ENCODE data around the gene GPR179. TPM values are rescaled to one million over a fixed set of nuclear protein-coding genes. Genes with fewer than 3 reads are reported as not detected.

GPR179 gene
- total RNA-seq, 1 experiment from 2014 or later, result 0.09 TPM

DNA sequence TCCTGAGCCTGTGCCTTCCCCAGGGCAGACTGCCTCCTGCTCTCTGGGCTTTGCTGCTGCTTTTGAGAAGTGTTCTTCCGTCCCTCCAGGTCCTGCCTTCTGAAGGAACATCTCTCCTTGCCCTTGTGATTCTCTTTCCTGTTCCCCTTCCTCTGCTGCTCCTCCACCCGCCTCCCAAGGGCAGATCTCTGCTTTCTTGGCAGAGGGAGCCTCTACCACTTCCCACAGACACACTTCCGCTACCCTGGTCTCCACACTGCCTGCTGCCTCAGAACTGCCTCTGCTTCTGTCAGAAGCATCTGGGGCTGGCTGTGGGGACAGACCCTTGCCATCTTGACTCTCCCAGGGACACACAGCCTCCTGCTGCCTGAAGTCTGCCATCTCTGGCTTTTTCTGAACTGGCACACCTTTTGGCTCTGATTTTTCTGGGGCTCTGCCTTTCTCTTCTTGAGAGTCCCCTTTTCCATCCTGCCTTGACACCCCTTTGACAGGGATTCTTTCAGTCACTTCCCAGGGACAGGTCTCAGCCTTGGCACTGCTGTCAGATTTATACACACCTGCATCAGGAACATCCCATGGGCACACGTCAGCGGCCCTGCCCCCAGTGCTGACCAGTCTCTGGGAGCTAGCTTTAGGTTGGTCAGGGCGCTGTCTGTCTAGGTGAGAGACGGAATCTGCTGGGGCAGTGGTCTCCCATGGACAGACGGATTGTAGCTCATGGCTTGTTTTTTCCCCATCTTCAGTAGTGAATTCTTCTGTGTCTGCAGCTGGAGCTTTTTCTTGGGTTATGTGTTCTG is 16.6 kb downstream of the GPR179 start (continued):
- TF ChIP-seq, protein P1, sequence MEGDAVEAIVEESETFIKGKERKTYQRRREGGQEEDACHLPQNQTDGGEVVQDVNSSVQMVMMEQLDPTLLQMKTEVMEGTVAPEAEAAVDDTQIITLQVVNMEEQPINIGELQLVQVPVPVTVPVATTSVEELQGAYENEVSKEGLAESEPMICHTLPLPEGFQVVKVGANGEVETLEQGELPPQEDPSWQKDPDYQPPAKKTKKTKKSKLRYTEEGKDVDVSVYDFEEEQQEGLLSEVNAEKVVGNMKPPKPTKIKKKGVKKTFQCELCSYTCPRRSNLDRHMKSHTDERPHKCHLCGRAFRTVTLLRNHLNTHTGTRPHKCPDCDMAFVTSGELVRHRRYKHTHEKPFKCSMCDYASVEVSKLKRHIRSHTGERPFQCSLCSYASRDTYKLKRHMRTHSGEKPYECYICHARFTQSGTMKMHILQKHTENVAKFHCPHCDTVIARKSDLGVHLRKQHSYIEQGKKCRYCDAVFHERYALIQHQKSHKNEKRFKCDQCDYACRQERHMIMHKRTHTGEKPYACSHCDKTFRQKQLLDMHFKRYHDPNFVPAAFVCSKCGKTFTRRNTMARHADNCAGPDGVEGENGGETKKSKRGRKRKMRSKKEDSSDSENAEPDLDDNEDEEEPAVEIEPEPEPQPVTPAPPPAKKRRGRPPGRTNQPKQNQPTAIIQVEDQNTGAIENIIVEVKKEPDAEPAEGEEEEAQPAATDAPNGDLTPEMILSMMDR (IDR thresholded peaks at IDR 0.05), result no peak
- TF ChIP-seq FOXP1 (CRISPR knock-in tag; IDR thresholded peaks at IDR 0.05; ENCODE audit: borderline replicate concordance) (0 out of 2 replicates have a peak, but pooled peaks have one; percentile 17), TCF7 (CRISPR knock-in tag; IDR thresholded peaks at IDR 0.05; ENCODE audit: low read depth) (no peak), ZNF396 (CRISPR knock-in tag; IDR thresholded peaks at IDR 0.05; ENCODE audit: borderline replicate concordance) (no peak)

DNA sequence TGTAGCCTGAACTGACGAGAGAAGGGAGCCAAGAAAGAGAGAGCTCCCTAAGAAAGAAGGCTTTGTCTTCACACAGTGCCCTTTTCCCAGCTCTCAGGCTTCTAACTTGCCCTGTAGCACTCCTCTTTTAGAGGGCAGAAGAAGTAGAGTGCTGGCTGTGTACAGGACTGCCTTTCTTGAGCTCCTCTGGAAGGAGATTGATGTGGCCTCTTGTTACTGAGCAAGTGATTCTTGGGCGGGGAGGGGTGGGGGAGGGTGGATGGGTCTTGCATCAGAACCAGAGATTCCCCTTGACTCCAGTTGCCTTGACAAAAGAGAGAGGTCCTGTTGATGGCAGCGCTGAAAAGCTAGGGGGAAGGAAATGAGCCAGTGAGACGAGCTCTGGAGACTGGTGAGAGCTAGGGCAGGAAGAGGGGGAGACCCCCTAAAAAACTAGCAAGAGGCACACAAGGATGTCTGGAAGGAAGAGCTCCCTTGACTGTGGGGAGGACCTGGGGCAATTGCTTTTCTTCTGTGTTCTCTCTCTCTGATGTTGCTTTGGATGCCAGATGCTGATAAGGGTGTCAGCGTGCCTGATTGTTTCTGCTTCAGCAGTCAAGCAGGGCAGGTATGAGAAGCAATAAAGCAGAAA is 18.4 kb downstream of the GPR179 start:
- TF ChIP-seq SMAD3 (CRISPR knock-in tag; IDR thresholded peaks at IDR 0.05; ENCODE audit: borderline replicate concordance) (no peak), MYBL2 (CRISPR knock-in tag; IDR thresholded peaks at IDR 0.05) (no peak), SMAD4 (CRISPR knock-in tag; IDR thresholded peaks at IDR 0.05) (no peak), RORB (CRISPR knock-in tag; IDR thresholded peaks at IDR 0.05) (no peak), NFE2L1 (CRISPR knock-in tag; IDR thresholded peaks at IDR 0.05) (no peak), ZNF416 (CRISPR knock-in tag; IDR thresholded peaks at IDR 0.05) (no peak)
- TF ChIP-seq, protein P2, sequence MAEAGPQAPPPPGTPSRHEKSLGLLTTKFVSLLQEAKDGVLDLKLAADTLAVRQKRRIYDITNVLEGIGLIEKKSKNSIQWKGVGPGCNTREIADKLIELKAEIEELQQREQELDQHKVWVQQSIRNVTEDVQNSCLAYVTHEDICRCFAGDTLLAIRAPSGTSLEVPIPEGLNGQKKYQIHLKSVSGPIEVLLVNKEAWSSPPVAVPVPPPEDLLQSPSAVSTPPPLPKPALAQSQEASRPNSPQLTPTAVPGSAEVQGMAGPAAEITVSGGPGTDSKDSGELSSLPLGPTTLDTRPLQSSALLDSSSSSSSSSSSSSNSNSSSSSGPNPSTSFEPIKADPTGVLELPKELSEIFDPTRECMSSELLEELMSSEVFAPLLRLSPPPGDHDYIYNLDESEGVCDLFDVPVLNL (CRISPR knock-in tag; IDR thresholded peaks at IDR 0.05; ENCODE audit: borderline replicate concordance, low read depth), result no peak
- TF ChIP-seq, protein P3, sequence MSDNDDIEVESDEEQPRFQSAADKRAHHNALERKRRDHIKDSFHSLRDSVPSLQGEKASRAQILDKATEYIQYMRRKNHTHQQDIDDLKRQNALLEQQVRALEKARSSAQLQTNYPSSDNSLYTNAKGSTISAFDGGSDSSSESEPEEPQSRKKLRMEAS (CRISPR knock-in tag; IDR thresholded peaks at IDR 0.05), result peak; percentile 26; the same call in 1 of the 2 replicates
- TF ChIP-seq, protein P4, sequence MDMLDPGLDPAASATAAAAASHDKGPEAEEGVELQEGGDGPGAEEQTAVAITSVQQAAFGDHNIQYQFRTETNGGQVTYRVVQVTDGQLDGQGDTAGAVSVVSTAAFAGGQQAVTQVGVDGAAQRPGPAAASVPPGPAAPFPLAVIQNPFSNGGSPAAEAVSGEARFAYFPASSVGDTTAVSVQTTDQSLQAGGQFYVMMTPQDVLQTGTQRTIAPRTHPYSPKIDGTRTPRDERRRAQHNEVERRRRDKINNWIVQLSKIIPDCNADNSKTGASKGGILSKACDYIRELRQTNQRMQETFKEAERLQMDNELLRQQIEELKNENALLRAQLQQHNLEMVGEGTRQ (CRISPR knock-in tag; IDR thresholded peaks at IDR 0.05), result no peak
- no peaks in the 10 kb centered on the region for H3K27me3 Mint-ChIP-seq (ENCODE audit: low read depth)
- H3K27ac Mint-ChIP-seq, result peak overlapping the region; percentile 77; the same call in 1 of the 2 replicates
- DNase-seq (ENCODE audit: low spot score), result no peak
- peaks cover 37% of the 10 kb centered on the region for H3K4me1 Mint-ChIP-seq
- POLR2A ChIA-PET, result interaction anchor here (0.5 to 1.6 kb wide), 9 partner anchors 8 to 424 kb away, joined by 3 to 6 read pairs (median 4); no protein-coding TSS in a partner anchor
- no peak overlapping the region for H3K4me3 Mint-ChIP-seq
- peaks cover 23% of the 10 kb centered on the region for H3K36me3 Mint-ChIP-seq
- peak; percentile 21 for ATAC-seq
- H3K9me3 Mint-ChIP-seq, result no peaks in the 10 kb centered on the region
- CTCF ChIA-PET, result interaction anchor here (0.6 to 5.6 kb wide), 17 partner anchors 8 to 342 kb away, joined by 3 to 165 read pairs (median 5); no protein-coding TSS in a partner anchor

DNA sequence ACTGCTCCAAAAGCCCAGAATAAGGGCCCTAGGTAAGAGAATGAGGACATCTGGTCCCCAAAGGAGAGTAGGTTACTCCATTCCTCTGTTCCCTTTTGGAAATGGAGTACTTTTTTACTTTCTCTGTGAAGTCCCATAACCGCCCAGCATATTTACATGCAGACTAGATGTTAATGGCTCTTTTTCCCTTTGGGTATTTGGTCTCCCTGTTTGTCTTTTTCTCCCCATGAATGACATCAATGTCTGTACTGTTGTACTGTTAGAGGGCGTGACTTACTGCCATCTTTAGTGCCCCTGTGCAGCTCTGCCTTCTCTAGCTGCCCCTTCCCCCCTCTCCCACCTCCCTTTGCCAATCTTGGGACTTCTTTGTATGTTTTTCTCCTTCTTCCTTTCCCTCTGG is 19.0 kb downstream of the GPR179 start:
- Mint-ChIP-seq H3K9me3 (no peaks in the 10 kb centered on the region), H3K27ac (peak overlapping the region; percentile 73; the same call in 1 of the 2 replicates), H3K4me3 (no peak overlapping the region), H3K27me3 (ENCODE audit: low read depth) (no peaks in the 10 kb centered on the region), H3K36me3 (peaks cover 26% of the 10 kb centered on the region), H3K4me1 (peaks cover 33% of the 10 kb centered on the region)
- POLR2A ChIA-PET, result interaction anchor here (0.5 to 1.6 kb wide), 7 partner anchors 9 to 1876 kb away, joined by 3 to 5 read pairs (median 4); no protein-coding TSS in a partner anchor
- CTCF ChIA-PET, result interaction anchor here (0.6 to 5.6 kb wide), 19 partner anchors 8 to 343 kb away, joined by 3 to 165 read pairs (median 5); no protein-coding TSS in a partner anchor
- ATAC-seq (no peak), DNase-seq (ENCODE audit: low spot score) (no peak)
- TF ChIP-seq NR1H2 (CRISPR knock-in tag; IDR thresholded peaks at IDR 0.05) (no peak), ZNF232 (CRISPR knock-in tag; IDR thresholded peaks at IDR 0.05) (no peak), ZNF423 (CRISPR knock-in tag; IDR thresholded peaks at IDR 0.05) (no peak), JAZF1 (CRISPR knock-in tag; IDR thresholded peaks at IDR 0.05) (no peak), TEAD1 (CRISPR knock-in tag; IDR thresholded peaks at IDR 0.05) (no peak), RORB (CRISPR knock-in tag; IDR thresholded peaks at IDR 0.05) (no peak), JUN (CRISPR knock-in tag; IDR thresholded peaks at IDR 0.05) (no peak)
- TF ChIP-seq, protein P5, sequence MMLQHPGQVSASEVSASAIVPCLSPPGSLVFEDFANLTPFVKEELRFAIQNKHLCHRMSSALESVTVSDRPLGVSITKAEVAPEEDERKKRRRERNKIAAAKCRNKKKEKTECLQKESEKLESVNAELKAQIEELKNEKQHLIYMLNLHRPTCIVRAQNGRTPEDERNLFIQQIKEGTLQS (CRISPR knock-in tag; conservative IDR thresholded peaks at IDR 0.05), result no peak
- TF ChIP-seq, protein P4 (CRISPR knock-in tag; IDR thresholded peaks at IDR 0.05), result no peak
- TF ChIP-seq, protein P6, sequence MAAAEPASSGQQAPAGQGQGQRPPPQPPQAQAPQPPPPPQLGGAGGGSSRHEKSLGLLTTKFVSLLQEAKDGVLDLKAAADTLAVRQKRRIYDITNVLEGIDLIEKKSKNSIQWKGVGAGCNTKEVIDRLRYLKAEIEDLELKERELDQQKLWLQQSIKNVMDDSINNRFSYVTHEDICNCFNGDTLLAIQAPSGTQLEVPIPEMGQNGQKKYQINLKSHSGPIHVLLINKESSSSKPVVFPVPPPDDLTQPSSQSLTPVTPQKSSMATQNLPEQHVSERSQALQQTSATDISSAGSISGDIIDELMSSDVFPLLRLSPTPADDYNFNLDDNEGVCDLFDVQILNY (CRISPR knock-in tag; IDR thresholded peaks at IDR 0.05), result no peak
- TF ChIP-seq, protein P7, sequence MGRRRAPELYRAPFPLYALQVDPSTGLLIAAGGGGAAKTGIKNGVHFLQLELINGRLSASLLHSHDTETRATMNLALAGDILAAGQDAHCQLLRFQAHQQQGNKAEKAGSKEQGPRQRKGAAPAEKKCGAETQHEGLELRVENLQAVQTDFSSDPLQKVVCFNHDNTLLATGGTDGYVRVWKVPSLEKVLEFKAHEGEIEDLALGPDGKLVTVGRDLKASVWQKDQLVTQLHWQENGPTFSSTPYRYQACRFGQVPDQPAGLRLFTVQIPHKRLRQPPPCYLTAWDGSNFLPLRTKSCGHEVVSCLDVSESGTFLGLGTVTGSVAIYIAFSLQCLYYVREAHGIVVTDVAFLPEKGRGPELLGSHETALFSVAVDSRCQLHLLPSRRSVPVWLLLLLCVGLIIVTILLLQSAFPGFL (CRISPR knock-in tag; IDR thresholded peaks at IDR 0.05; ENCODE audit: borderline replicate concordance), result no peak
